Loucy (cell line): ENCODE results near the gene GRIN3B.

ENCODE experiments used
- CTCF ChIP-seq: fragments of 200-600 bp; sonication (generic); conservative IDR thresholded peaks from 2 replicates; pipeline ENCODE4 v1.5.1; 2014; ENCODE audit warnings: mild to moderate bottlenecking, antibody characterized with exemption, low read length
- EZH2phosphoT487 ChIP-seq: fragments of 200-600 bp; IDR thresholded peaks from 2 replicates; pipeline ENCODE4 v1.6.1; 2018; ENCODE audit warnings: antibody characterized with exemption, mild to moderate bottlenecking, moderate library complexity, borderline replicate concordance

GRCh38 chr19:956766-957440, 43.3 kb upstream of the GRIN3B start:
- no peak for TF ChIP-seq CTCF
- no peak for TF ChIP-seq EZH2phosphoT487
